Upper lobe of left lung (tissue), 6 donors: ENCODE data around the gene MGLL. TPM values are rescaled to one million over a fixed set of nuclear protein-coding genes. Genes with fewer than 3 reads are reported as not detected.

ENCODE experiments used
- ATAC-seq, 2 donors: fragments of 200-7000 bp; cut with Tn5 transposase; one replicate each; pipeline ENCODE4 v1.9.1; 2022; ENCODE audit warnings: mild to moderate bottlenecking in 2 of 2, moderate library complexity in 2 of 2; ENCODE audit not compliant: low FRiP score in 2 of 2
- DNase-seq, 2 donors: peaks; one replicate each; pipeline ENCODE4 v3.0.0-alpha.2; 2019 to 2020
- H3K27ac ChIP-seq, 4 donors: fragments of 200-600 bp; sonication (generic); one replicate each; pipeline ENCODE4 v1.5.1; 2016 to 2019
- H3K27me3 ChIP-seq, 4 donors: fragments of 200-600 bp; sonication (generic); one replicate each; pipeline ENCODE4 v1.5.1; 2017 to 2019
- H3K36me3 ChIP-seq, 4 donors: fragments of 200-600 bp; sonication (generic); one replicate each; pipeline ENCODE4 v1.5.1; 2016 to 2019
- H3K4me1 ChIP-seq, 4 donors: fragments of 200-600 bp; sonication (generic); one replicate each; pipeline ENCODE4 v1.5.1; 2018 to 2019
- H3K4me3 ChIP-seq, 4 donors: fragments of 200-600 bp; sonication (generic); one replicate each; pipeline ENCODE4 v1.5.1; 2017 to 2019; ENCODE audit warnings: mild to moderate bottlenecking in 2 of 4, moderate library complexity in 1 of 4
- H3K9me3 ChIP-seq, 4 donors: fragments of 200-600 bp; sonication (generic); one replicate each; pipeline ENCODE4 v1.5.1; 2018 to 2019
- CTCF ChIP-seq, 6 experiments: fragments of 450-650 bp in 4 of 6; fragments of 200-600 bp in 2 of 6; sonication (generic) in 2 of 6; IDR thresholded peaks; one replicate each; pipeline ENCODE4 v1.5.1; 2016 to 2019; ENCODE audit warnings: antibody characterized with exemption in 6 of 6
- EP300 ChIP-seq, 4 donors: sonication (generic); formaldehyde crosslinking; IDR thresholded peaks; one replicate each; pipeline ENCODE4 v1.5.1; 2017; ENCODE audit warnings: antibody characterized with exemption in 4 of 4, control low read depth in 2 of 4
- POLR2A ChIP-seq, 4 donors: fragments of 450-650 bp; IDR thresholded peaks; one replicate each; pipeline ENCODE4 v1.5.1; 2016 to 2017; ENCODE audit warnings: antibody characterized with exemption in 4 of 4, mild to moderate bottlenecking in 2 of 4
- POLR2AphosphoS5 ChIP-seq, 2 donors: sonication (generic); formaldehyde crosslinking; IDR thresholded peaks; one replicate each; pipeline ENCODE4 v1.5.1; 2017; ENCODE audit warnings: antibody characterized with exemption in 2 of 2
- WGBS, 2 donors: methylation state at CpG; one replicate each; pipeline ENCODE4 v1.1.5; 2017 to 2018; 5-methylcytosine and 5-hydroxymethylcytosine counted together
- total RNA-seq, 6 donors: library from RNA; depleted of rRNA in 4 of 6; stranded (reverse); fragments of >200 nt in 4 of 6; gene quantifications; one replicate each; pipeline versions ENCODE4 v1.1.0 to v1.2.1, GENCODE V29; 2016 to 2021
- donor health status: DM: no; HTN: no; CAD: no; lungs with moderate emphysema.
- donor health status: DM: no; HTN: yes; CAD: no; lungs with severe emphysema.

MGLL gene
- total RNA-seq, 6 donors from 2014 or later, result 128 to 253 (median 190) TPM

GRCh38 chr3:127733781-127734180 is 88.5 kb downstream of the MGLL start:
- Histone ChIP-seq H3K27me3 (no peaks in the 10 kb centered on the region), H3K36me3 (no peaks in the 10 kb centered on the region), H3K4me3 (no peak overlapping the region), H3K4me1 (peaks cover 44 to 56% (median 48%) of the 10 kb centered on the region in 4 donors), H3K9me3 (no peaks in the 10 kb centered on the region), H3K27ac (peak overlapping the region in 1 of 4 donors; percentile 62)
- WGBS, 2 donors, result 90 to 97% methylated on average over 10 of the region's 10 CpGs
- ATAC-seq, result no peak
- DNase-seq, result no peak
- TF ChIP-seq POLR2AphosphoS5 (IDR thresholded peaks at IDR 0.05), result no peak
- no peak for TF ChIP-seq CTCF (IDR thresholded peaks at IDR 0.05)
- no peak for TF ChIP-seq EP300 (IDR thresholded peaks at IDR 0.05)
- TF ChIP-seq POLR2A (IDR thresholded peaks at IDR 0.05), result no peak

- ATAC-seq (no peak), DNase-seq (no peak)
- 79 to 82% methylated on average over 9 of the region's 9 CpGs for WGBS, 2 donors
- no peaks in the 10 kb centered on the region for H3K9me3 ChIP-seq
- H3K4me1 ChIP-seq, result peaks cover 36 to 47% (median 41%) of the 10 kb centered on the region in 4 donors
- no peaks in the 10 kb centered on the region for H3K27me3 ChIP-seq
- no peak overlapping the region for H3K27ac ChIP-seq
- TF ChIP-seq CTCF (IDR thresholded peaks at IDR 0.05), result no peak
- no peak overlapping the region for H3K4me3 ChIP-seq
- H3K36me3 ChIP-seq, result no peaks in the 10 kb centered on the region
Observed at GRCh38 chr3:127732879-127733350, 89.4 kb downstream of the MGLL start.

- no peak for TF ChIP-seq POLR2A (IDR thresholded peaks at IDR 0.05)
- TF ChIP-seq POLR2AphosphoS5 (IDR thresholded peaks at IDR 0.05), result no peak
- DNase-seq (no peak), ATAC-seq (no peak)
- H3K4me3 ChIP-seq, result no peak overlapping the region
- H3K9me3 ChIP-seq, result no peaks in the 10 kb centered on the region
- H3K4me1 ChIP-seq, result peaks cover 34 to 43% (median 37%) of the 10 kb centered on the region in 4 donors
- no peak overlapping the region for H3K27ac ChIP-seq
- WGBS, 2 donors, result 85 to 89% methylated on average over 4 of the region's 4 CpGs
- H3K27me3 ChIP-seq, result no peaks in the 10 kb centered on the region
- no peaks in the 10 kb centered on the region for H3K36me3 ChIP-seq
Observed at GRCh38 chr3:127732303-127732702, 90.0 kb downstream of the MGLL start.

- Histone ChIP-seq H3K9me3 (no peaks in the 10 kb centered on the region), H3K36me3 (no peaks in the 10 kb centered on the region), H3K4me3 (no peak overlapping the region), H3K27me3 (no peaks in the 10 kb centered on the region), H3K4me1 (peaks cover 29 to 37% (median 34%) of the 10 kb centered on the region in 4 donors), H3K27ac (no peak overlapping the region)
- TF ChIP-seq CTCF (IDR thresholded peaks at IDR 0.05) (no peak), EP300 (IDR thresholded peaks at IDR 0.05) (no peak), POLR2AphosphoS5 (IDR thresholded peaks at IDR 0.05) (no peak), POLR2A (IDR thresholded peaks at IDR 0.05) (no peak)
- 92 to 93% methylated on average over 12 of the region's 12 CpGs for WGBS, 2 donors
- ATAC-seq (no peak), DNase-seq (no peak)
Observed at GRCh38 chr3:127731546-127732289, 90.6 kb downstream of the MGLL start.

- Histone ChIP-seq H3K9me3 (no peaks in the 10 kb centered on the region), H3K27me3 (no peaks in the 10 kb centered on the region), H3K4me3 (no peak overlapping the region), H3K4me1 (peaks cover 21 to 30% (median 27%) of the 10 kb centered on the region in 4 donors), H3K36me3 (no peaks in the 10 kb centered on the region), H3K27ac (peak overlapping the region in 1 of 4 donors; percentile 17)
- no peak for DNase-seq
- no peak for ATAC-seq
- TF ChIP-seq POLR2A (IDR thresholded peaks at IDR 0.05), result no peak
- no peak for TF ChIP-seq CTCF (IDR thresholded peaks at IDR 0.05)
- TF ChIP-seq EP300 (IDR thresholded peaks at IDR 0.05), result no peak
- TF ChIP-seq POLR2AphosphoS5 (IDR thresholded peaks at IDR 0.05), result no peak
- WGBS, 2 donors, result 86 to 88% methylated on average over 6 of the region's 6 CpGs
Observed at GRCh38 chr3:127730666-127731295, 91.5 kb downstream of the MGLL start.
